GM23248 (cell line): Measurements from ENCODE around the gene FUBP1. TPM values are rescaled to one million over a fixed set of nuclear protein-coding genes. Genes with fewer than 3 reads are reported as not detected.

Experiments used
- DNase-seq: peaks from one replicate; pipeline ENCODE4 v3.0.0-alpha.2; 2015
- H2AFZ ChIP-seq: fragments of 200-600 bp; sonication (generic); 2 replicates; pipeline ENCODE4 v1.6.1; 2016; ENCODE audit warnings: antibody characterized with exemption
- H3F3A ChIP-seq: fragments of 200-600 bp; sonication (generic); 2 replicates; pipeline ENCODE4 v1.6.1; 2016; ENCODE audit warnings: mild to moderate bottlenecking, antibody characterized with exemption, mixed run types; ENCODE audit not compliant: insufficient read depth
- H3K27ac ChIP-seq: fragments of 200-600 bp; sonication (generic); 2 replicates; pipeline ENCODE4 v1.5.1; 2016; ENCODE audit warnings: mild to moderate bottlenecking
- H3K27me3 ChIP-seq: fragments of 200-600 bp; sonication (generic); replicated peaks from 2 replicates; pipeline ENCODE4 v1.6.1; 2016; ENCODE audit warnings: mild to moderate bottlenecking; ENCODE audit not compliant: insufficient read depth
- H3K36me3 ChIP-seq: fragments of 200-600 bp; sonication (generic); 2 replicates; pipeline ENCODE4 v1.6.1; 2016; ENCODE audit warnings: low read depth, mild to moderate bottlenecking
- H3K4me1 ChIP-seq: fragments of 200-600 bp; sonication (generic); 2 replicates; pipeline ENCODE4 v1.6.1; 2016; ENCODE audit warnings: mild to moderate bottlenecking; ENCODE audit not compliant: insufficient read depth
- H3K4me2 ChIP-seq: fragments of 200-600 bp; sonication (generic); one replicate; pipeline ENCODE4 v1.6.1; 2016; ENCODE audit warnings: mild to moderate bottlenecking; ENCODE audit not compliant: unreplicated experiment
- H3K4me3 ChIP-seq: fragments of 200-600 bp; sonication (generic); 2 replicates; pipeline ENCODE4 v1.5.1; 2016; ENCODE audit warnings: mild to moderate bottlenecking
- H3K79me2 ChIP-seq: fragments of 200-600 bp; sonication (generic); 2 replicates; pipeline ENCODE4 v1.6.1; 2016; ENCODE audit warnings: mild to moderate bottlenecking; ENCODE audit not compliant: insufficient read depth
- H3K9ac ChIP-seq: fragments of 200-600 bp; sonication (generic); 2 replicates; pipeline ENCODE4 v1.6.1; 2016; ENCODE audit warnings: mild to moderate bottlenecking
- H3K9me2 ChIP-seq: fragments of 200-600 bp; sonication (generic); 2 replicates; pipeline ENCODE4 v1.6.1; 2016; ENCODE audit warnings: mixed run types, mild to moderate bottlenecking, moderate library complexity; ENCODE audit not compliant: insufficient read depth
- H3K9me3 ChIP-seq: fragments of 200-600 bp; sonication (generic); one replicate; pipeline ENCODE4 v1.6.1; 2017; ENCODE audit warnings: low read depth
- H4K20me1 ChIP-seq: fragments of 200-600 bp; sonication (generic); 2 replicates; pipeline ENCODE4 v1.6.0; 2016; ENCODE audit not compliant: insufficient read depth
- EZH2 ChIP-seq: fragments of 200-600 bp; sonication (generic); IDR thresholded peaks from 2 replicates; pipeline ENCODE4 v1.6.1; 2018; ENCODE audit warnings: antibody characterized with exemption, mild to moderate bottlenecking; ENCODE audit not compliant: insufficient read depth, poor library complexity, severe bottlenecking
- EZH2phosphoT487 ChIP-seq: fragments of 200-600 bp; sonication (generic); IDR thresholded peaks from 2 replicates; pipeline ENCODE4 v1.6.1; 2018; ENCODE audit warnings: antibody characterized with exemption, moderate library complexity, mild to moderate bottlenecking, low read depth; ENCODE audit not compliant: insufficient read depth
- WGBS, 2 experiments: methylation state at CpG; one replicate each; pipeline ENCODE4 v1.1.6; 2015 to 2017; ENCODE audit warnings: low lambda C conversion rate in 2 of 2, low coverage in 1 of 2; ENCODE audit errors: missing lambda C conversion rate in 2 of 2; 5-methylcytosine and 5-hydroxymethylcytosine counted together
- in situ Hi-C: fragments of 300-500 bp; cut with MboI; formaldehyde crosslinking; loops from 2 replicates; pipeline ENCODE4 v1.15.0; 2020
- polyA plus RNA-seq: library from polyadenylated mRNA; unstranded; fragments of >200 nt; fragmentation: Nextera tagmentation; extraction: Ambion mirVana; gene quantifications from 2 replicates; pipeline ENCODE4 v1.2.1, GENCODE V29; 2016
- total RNA-seq: library from RNA; depleted of rRNA; stranded (reverse); fragments of >200 nt; shearing (Covaris generic); gene quantifications from 2 replicates; pipeline ENCODE4 v1.2.3, GENCODE V29; 2014

FUBP1 gene
- total and polyA plus RNA-seq, 2 experiments from 2014 or later, result 52.2 to 59.1 TPM

DNA sequence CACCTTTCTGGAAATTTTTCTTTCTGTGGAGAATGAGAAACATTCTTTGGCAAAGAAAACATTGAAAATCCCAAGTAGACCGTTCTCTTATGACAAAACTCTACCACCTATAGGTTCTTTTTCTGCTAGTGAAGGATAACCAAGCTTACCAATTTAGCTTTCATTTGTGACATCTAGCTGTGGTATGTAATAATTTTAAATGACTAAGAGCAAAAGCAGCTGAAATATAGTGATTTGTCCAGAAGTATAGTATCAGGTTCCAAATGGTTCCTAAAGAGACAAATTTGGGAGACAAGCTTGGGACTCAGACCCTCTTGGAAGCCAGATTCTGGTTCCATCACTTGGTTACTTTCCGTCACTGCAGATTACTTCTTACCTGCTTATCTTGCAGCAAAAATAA is 24.4 kb downstream of the FUBP1 start:
- Histone ChIP-seq H3K4me2 (no peak overlapping the region), H3F3A (peaks cover 76% of the 10 kb centered on the region), H4K20me1 (no peaks in the 10 kb centered on the region), H3K9me2 (no peaks in the 10 kb centered on the region), H3K4me3 (no peak overlapping the region), H3K9ac (no peak overlapping the region), H3K9me3 (no peaks in the 10 kb centered on the region), H3K27me3 (no peaks in the 10 kb centered on the region), H3K79me2 (peaks cover 100% of the 10 kb centered on the region), H3K36me3 (peaks cover 93% of the 10 kb centered on the region), H3K4me1 (peaks cover 12% of the 10 kb centered on the region), H3K27ac (no peak overlapping the region), H2AFZ (no peak overlapping the region)
- DNase-seq, result peak; percentile 50
- 95 to 98% methylated on average over 2 of the region's 2 CpGs for WGBS, 2 experiments
- TF ChIP-seq EZH2, result no peak
- in situ Hi-C loops, result no loop called here

DNA sequence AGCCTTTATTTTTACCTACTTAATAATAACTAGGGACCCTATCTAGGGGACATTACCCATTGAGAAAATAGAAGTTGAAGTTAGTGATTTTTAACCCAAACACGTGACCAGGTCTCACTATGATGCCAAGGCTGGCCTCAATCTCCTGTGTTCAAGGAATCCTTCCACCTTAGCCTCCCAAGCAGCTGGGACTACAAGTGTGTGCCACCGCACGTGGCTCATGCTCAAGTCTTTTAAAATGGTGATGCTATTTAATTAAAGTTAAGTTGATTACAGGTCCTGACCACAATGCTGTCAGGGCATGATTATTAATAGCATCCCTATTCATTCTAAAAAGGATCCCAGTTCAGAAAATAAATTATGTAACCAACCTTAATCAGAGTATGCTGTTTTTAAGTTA is 25.0 kb downstream of the FUBP1 start:
- Histone ChIP-seq H3K9ac (no peak overlapping the region), H3K4me1 (peaks cover 12% of the 10 kb centered on the region), H3K36me3 (peaks cover 92% of the 10 kb centered on the region), H3F3A (peaks cover 80% of the 10 kb centered on the region), H3K27ac (no peak overlapping the region), H3K9me2 (no peaks in the 10 kb centered on the region), H2AFZ (no peak overlapping the region), H3K4me2 (no peak overlapping the region), H3K79me2 (peaks cover 100% of the 10 kb centered on the region), H3K27me3 (no peaks in the 10 kb centered on the region), H4K20me1 (no peaks in the 10 kb centered on the region), H3K9me3 (no peaks in the 10 kb centered on the region), H3K4me3 (no peak overlapping the region)
- WGBS, 2 experiments, result 99 to 100% methylated on average over 3 of the region's 3 CpGs
- no peak for DNase-seq
- in situ Hi-C loops, result no loop called here
- TF ChIP-seq EZH2 (no peak), EZH2phosphoT487 (no peak)

DNA sequence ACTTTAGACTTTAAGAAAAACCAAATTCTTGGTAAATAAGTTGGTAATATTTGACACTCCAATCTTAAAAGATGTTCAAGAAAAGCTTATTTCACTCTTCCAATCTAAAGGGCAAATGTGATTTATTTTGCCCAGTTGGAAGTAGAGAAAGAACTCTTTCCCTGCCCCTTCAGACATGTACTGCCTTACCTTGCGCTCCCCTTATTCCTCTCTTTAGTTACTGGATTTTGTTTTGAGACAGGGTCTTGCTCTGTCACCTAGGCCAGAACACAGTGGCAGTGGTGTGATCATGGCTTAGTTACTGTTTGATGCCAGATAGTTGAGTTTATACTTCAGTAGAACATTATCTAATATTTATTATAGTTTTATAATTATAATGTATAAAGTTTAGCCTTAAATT is 27.5 kb downstream of the FUBP1 start:
- Histone ChIP-seq H3K4me2 (no peak overlapping the region), H3K36me3 (peaks cover 95% of the 10 kb centered on the region), H3K4me3 (no peak overlapping the region), H3K27ac (no peak overlapping the region), H3K79me2 (peaks cover 100% of the 10 kb centered on the region), H2AFZ (no peak overlapping the region), H4K20me1 (no peaks in the 10 kb centered on the region), H3F3A (peaks cover 83% of the 10 kb centered on the region), H3K9me3 (no peaks in the 10 kb centered on the region), H3K9ac (no peak overlapping the region), H3K4me1 (peaks cover 12% of the 10 kb centered on the region), H3K27me3 (no peaks in the 10 kb centered on the region), H3K9me2 (no peaks in the 10 kb centered on the region)
- TF ChIP-seq EZH2phosphoT487 (no peak), EZH2 (no peak)
- WGBS, 2 experiments, result 100% methylated on average over 1 of the region's 1 CpG
- in situ Hi-C loops, result no loop called here
- no peak for DNase-seq

DNA sequence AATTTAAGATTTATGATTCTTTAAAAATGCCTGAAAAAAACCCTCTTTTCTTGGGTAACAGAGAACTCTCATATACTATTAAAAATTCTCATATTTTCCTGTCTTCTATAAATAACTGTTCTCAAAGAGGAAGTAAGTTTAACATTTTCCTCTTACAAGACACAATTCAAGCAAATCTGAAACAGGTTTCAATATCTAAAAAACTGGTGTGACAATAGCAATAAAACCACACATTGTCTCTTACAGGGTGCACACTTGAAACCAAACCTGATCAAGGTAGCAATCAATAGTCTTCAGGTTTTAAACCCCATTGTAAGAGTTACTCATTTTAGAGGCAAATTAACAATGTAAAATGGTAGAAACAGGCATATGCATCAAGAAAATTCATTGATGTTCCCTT is 28.0 kb downstream of the FUBP1 start:
- Histone ChIP-seq H2AFZ (no peak overlapping the region), H3K79me2 (peaks cover 98% of the 10 kb centered on the region), H3K4me3 (no peak overlapping the region), H3K9me3 (no peaks in the 10 kb centered on the region), H3K36me3 (peaks cover 94% of the 10 kb centered on the region), H3K27me3 (no peaks in the 10 kb centered on the region), H3K4me2 (no peak overlapping the region), H3K4me1 (peaks cover 12% of the 10 kb centered on the region), H4K20me1 (no peaks in the 10 kb centered on the region), H3K9me2 (no peaks in the 10 kb centered on the region), H3F3A (peaks cover 83% of the 10 kb centered on the region), H3K9ac (no peak overlapping the region), H3K27ac (no peak overlapping the region)
- no peak for DNase-seq
- in situ Hi-C loops, result no loop called here
- no peak for TF ChIP-seq EZH2
- TF ChIP-seq EZH2phosphoT487, result no peak

DNA sequence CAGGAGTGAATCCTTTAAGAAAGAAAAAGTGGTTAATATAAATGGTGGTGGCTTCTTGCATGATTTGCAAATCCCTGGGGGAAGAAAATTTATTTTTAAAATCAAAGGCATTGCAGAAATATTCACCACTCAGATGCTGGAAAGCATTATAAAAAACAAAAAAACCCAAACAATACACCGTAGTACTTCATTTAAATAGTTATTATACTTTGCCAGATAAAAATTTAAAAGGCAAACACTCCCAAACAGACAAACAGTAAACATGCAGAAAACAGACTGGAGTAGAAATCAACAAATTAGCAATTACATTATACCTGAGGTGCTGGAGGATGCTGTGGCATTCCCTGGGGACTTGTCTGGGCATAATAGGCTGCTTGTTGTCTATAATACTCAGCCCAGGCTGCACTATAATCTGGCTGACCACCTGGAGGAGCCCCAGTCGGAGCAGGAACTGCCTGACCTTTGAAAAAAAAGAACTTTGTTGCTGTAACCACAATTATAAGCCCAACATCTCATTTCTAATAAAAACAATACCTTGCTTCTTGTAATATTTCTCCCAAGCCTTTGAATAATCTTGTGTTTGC is 29.9 kb downstream of the FUBP1 start:
- Histone ChIP-seq H3K4me1 (no peaks in the 10 kb centered on the region), H3K4me3 (no peak overlapping the region), H3K9me3 (no peaks in the 10 kb centered on the region), H3K27me3 (no peaks in the 10 kb centered on the region), H3K27ac (peak overlapping the region; percentile 13; the same call in 1 of the 2 replicates), H2AFZ (no peak overlapping the region), H3K79me2 (peaks cover 87% of the 10 kb centered on the region), H3F3A (peaks cover 81% of the 10 kb centered on the region), H3K36me3 (peaks cover 88% of the 10 kb centered on the region), H3K9me2 (no peaks in the 10 kb centered on the region), H4K20me1 (no peaks in the 10 kb centered on the region), H3K4me2 (no peak overlapping the region), H3K9ac (0 out of 2 replicates have a peak overlapping the region, but pooled peaks have one; percentile 6)
- TF ChIP-seq EZH2 (no peak), EZH2phosphoT487 (no peak)
- DNase-seq, result peak; percentile 70
- in situ Hi-C loops, result no loop called here
- 36 to 38% methylated on average over 2 of the region's 2 CpGs for WGBS, 2 experiments
